Kasumi-1 (cell line): Measurements from ENCODE around the gene EFHC2.
A peak's percentile ranks its signal among the peaks of the same experiment; 100 is the strongest.

ENCODE experiments used
- DNase-seq, 2 experiments: peaks; one replicate each; lab custom pipeline; 2025; lab: John Stamatoyannopoulos, UW

EFHC2 gene

DNA sequence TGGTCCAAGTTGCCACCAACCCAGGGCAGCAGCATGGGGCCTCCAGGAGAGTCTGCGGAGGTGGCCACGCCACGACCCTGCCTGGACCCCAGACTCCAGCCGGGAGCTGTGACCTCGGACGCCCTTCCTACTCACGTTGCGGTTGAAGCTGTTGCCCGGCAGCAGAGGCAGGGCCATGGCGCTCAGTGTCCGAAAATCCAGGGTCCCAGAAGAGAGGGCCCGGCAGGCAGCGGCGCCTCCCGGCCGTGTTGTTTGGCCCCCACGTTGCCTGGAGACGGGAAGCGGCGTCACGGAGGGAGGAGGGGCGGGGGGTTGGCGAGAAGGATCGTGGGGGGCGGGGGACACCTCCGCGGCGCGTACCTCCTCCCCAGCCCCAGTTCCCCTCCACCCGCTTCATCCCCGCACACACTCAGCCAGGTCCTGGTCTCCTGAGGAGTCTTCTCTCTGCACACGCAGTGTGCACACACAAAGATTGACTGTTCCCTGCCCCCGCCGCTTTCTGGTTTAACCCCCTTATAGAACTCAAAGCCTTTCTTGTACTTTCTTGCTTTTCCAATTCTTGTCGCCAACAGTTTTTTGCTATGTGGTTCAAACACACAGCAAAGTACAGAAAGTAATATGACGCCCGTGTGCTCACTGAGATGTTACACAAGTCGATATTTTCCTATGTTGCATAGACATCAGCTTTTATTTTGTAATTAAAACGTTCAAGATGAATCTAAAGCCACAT, at the start of gene EFHC2:
EFHC2 (minus strand) TSS at position 261 of the 730 bp plus-strand sequence; CDS start at position 177, 84 bp downstream.
- no peak for DNase-seq

- no peak for DNase-seq
Observed at GRCh38 chrX:44392767-44393166, 49.3 kb upstream of the EFHC2 start.

DNA sequence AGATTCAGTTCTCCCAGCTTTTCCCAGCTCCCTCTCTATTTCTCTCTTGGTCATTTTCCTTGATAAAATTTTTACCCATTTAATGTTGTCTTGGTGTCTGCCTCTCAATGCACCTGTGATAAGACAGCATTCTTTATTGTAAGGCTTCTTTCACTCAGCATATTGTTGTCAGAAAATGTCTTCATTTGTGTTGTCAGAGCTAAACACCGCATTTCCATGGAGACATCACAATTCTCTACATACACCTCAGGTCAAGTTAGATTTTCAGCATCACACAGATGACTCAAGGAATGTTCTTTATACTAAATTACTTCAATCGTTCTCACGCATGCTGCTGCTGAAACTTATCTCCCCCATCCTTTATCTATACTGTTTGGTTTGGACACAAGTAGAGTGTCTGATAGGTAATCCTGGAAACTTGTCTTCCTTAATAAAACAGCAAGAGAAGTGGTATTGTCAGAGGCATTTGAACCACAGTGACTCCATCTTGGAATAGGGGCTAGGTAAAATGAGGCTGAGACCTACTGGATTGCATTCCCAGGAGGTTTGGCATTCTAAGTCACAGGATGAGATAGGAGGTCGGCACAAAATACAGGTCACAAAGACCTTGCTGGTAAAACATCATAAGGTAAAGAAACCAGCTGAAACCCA, 41.3 kb upstream of the EFHC2 start:
- DNase-seq = no peak

GRCh38 chrX:44382871-44383270, 39.4 kb upstream of the EFHC2 start:
- no peak for DNase-seq

GRCh38 chrX:44352758-44353157, 9.3 kb upstream of the EFHC2 start:
- no peak for DNase-seq

DNA sequence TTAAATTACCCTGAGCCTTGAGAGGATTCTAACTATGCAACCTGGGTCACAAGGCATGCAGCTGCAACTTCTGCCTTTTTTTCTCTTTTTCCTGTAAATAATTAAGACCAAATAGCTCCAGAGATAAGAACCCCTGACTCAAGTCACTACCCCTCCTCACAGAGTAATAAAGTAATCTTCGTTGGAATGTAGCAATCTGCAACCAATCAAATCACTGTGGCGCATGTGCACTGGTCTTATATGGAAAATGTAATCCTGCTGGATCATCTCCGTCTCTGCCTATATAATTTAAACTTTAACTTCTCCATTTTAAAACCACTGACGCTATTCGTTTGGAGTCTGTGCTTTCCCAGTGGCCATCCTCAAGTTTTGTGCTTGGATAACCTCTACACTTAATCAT, 6.1 kb upstream of the EFHC2 start:
- DNase-seq = no peak

DNA sequence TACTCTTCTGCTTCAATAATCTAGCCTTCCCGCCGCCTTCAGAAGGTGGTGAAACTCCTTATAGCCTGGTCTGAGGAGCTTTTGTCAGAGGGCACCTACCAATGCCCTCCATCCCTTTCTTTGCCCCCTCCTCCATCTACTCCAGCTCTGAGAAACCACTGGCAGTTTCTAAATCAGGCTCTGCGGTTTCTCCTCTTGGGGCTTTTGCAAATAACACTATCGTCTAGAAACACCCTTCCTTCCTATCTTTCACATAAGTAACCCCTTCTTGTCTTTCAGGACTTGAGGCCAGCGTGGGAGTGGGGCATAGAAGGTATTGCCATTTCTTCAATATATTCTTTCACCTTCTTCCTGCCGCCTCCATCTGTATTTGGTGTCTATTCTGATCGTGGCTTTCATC, 1.2 kb upstream of the EFHC2 start:
- peak; percentile 65 to 68 for DNase-seq

DNA sequence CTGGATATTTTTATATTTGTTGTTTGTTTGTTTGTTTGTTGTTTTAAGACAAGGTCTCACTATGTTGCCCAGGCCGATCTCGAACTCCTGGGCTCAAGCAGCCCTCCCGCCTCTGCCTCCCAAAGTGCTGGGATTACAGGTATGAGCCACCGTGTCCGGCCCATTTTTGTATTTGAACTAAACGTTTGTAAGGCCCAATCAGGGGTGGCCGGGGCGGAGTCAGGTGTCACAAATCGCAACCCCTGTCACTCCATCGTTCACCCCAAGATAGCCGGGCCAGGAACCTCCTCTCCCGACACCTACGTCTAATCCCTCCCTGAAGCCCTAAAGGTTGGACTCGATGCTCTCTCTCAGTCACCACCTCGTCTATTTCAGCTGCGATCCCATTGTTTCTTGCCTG, 722 bp upstream of the EFHC2 start:
- peak; percentile 15 to 28 for DNase-seq

DNA sequence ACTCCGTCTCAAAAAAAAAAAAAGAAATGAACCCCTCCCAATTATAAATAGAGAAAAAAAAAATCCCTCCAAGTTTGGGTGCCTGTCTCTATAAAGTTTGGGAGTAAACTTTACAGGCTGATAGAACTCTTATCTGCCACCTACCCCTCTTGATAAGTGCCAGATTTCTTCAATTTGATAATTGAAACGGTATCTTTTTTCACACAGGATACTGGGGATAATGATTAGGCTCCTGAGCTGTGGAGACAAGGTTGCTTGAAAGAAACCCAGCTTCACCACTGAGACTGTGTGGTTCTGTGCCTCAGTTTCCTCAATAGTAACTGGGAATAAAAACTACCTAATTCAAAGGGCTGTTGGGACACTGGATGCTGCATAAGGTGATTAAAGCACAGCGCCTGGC, 606 bp downstream of the EFHC2 start:
- no peak for DNase-seq

DNA sequence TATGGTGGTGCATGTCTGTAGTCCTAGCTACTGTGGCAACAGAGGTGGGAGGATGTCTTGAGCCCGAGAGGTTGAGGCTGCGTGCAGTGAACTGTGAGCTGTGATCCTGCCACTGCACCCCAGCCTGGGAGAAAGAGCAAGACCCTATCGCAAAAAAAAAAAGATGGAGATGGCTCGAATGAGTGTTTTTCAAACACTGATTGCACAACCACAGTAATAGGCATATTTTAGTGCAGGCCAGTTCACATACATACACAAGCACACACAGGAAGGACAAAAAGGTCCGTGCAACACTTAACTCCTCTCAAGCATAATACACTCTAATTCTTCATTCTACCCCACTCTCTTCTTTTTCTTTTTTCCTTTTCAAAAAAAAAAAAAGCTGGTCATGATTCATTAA, 5.1 kb downstream of the EFHC2 start:
- no peak for DNase-seq

DNA sequence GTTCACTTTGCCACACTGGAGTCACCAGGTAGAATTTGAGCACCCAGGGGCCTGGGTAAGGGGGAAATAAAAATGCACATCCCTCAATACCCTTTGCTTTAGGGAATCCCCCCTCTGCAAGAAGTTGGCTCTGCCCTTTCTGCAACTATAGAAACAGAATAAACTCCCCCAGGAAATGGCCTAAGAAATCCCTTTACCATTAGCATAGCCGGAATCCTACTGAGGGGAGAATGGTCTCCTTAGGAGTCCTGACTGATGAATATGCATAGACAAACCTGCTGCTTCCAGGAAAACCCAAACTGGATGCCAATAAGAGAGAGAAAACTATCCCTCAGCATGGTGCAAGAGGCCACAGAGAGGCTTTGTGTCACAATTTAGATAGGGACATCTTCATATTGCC, 11.0 kb downstream of the EFHC2 start:
- DNase-seq = no peak

GRCh38 chrX:44330227-44330626, 13.2 kb downstream of the EFHC2 start:
- no peak for DNase-seq

GRCh38 chrX:44319550-44319949, 23.9 kb downstream of the EFHC2 start:
- DNase-seq = no peak

- no peak for DNase-seq
Observed at GRCh38 chrX:44317181-44317580, 26.3 kb downstream of the EFHC2 start.

GRCh38 chrX:44314808-44315207, 28.7 kb downstream of the EFHC2 start:
- DNase-seq = no peak

- DNase-seq = peak; percentile 64 to 71
Observed at GRCh38 chrX:44314259-44314734, 29.2 kb downstream of the EFHC2 start.

GRCh38 chrX:44312421-44312820, 31.1 kb downstream of the EFHC2 start:
- no peak for DNase-seq

DNA sequence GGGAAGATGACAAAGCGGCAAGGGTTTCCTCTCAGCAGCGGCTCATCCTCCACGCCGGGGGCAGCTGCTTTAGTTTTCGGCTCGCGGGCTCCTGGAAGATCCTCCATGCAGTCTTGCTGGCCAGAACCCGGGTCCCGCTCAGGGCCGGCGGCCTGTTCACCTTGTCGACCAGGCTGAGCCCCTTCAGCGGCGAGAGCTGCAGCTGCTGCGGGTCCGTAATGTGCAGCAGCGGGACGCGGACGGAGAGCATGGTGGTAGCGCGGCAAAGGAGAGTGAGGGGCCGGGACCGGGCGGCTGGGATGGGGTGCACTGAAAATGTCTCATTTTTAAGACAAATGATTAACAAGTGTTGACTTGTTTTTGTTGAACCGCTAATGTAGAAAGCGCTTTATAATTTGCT, 33.2 kb downstream of the EFHC2 start:
- no peak for DNase-seq

GRCh38 chrX:44308869-44309268, 34.6 kb downstream of the EFHC2 start:
- no peak for DNase-seq

GRCh38 chrX:44306356-44306755, 37.1 kb downstream of the EFHC2 start:
- no peak for DNase-seq

- DNase-seq = no peak
Observed at GRCh38 chrX:44305921-44306320, 37.6 kb downstream of the EFHC2 start.

- DNase-seq = peak in 1 of 2 experiments; percentile 1
Observed at GRCh38 chrX:44303119-44303518, 40.4 kb downstream of the EFHC2 start.

- DNase-seq = no peak
Observed at GRCh38 chrX:44299177-44299576, 44.3 kb downstream of the EFHC2 start.
